GM18499 (cell line): ENCODE data around the gene HOXC12.

ENCODE experiments used
- ATAC-seq: cut with Tn5 transposase; IDR thresholded peaks from one replicate; pipeline ENCODE4 v1.9.1; 2021; ENCODE audit warnings: moderate number of reproducible peaks; ENCODE audit not compliant: insufficient read depth, unreplicated experiment

The HOXC12 gene

GRCh38 chr12:54004063-54004840 is 49.5 kb downstream of the HOXC12 start:
- no peak for ATAC-seq

- ATAC-seq, result no peak
Observed at GRCh38 chr12:54004841-54005530, 50.3 kb downstream of the HOXC12 start.

- ATAC-seq, result no peak
Observed at GRCh38 chr12:54005531-54005852, 50.8 kb downstream of the HOXC12 start.

GRCh38 chr12:54005853-54006558 is 51.3 kb downstream of the HOXC12 start:
- ATAC-seq, result no peak

- no peak for ATAC-seq
Observed at GRCh38 chr12:54006559-54007220, 52.0 kb downstream of the HOXC12 start.

- no peak for ATAC-seq
Observed at GRCh38 chr12:54007538-54008259, 53.0 kb downstream of the HOXC12 start.

GRCh38 chr12:54008260-54008552 is 53.5 kb downstream of the HOXC12 start:
- no peak for ATAC-seq
